ENCODE measurements around the gene COL3A1. TPM values are rescaled to one million over a fixed set of nuclear protein-coding genes. Genes with fewer than 3 reads are reported as not detected.

The COL3A1 gene
- total RNA-seq, 1 donor from 2014 or later, result not detected

DNA sequence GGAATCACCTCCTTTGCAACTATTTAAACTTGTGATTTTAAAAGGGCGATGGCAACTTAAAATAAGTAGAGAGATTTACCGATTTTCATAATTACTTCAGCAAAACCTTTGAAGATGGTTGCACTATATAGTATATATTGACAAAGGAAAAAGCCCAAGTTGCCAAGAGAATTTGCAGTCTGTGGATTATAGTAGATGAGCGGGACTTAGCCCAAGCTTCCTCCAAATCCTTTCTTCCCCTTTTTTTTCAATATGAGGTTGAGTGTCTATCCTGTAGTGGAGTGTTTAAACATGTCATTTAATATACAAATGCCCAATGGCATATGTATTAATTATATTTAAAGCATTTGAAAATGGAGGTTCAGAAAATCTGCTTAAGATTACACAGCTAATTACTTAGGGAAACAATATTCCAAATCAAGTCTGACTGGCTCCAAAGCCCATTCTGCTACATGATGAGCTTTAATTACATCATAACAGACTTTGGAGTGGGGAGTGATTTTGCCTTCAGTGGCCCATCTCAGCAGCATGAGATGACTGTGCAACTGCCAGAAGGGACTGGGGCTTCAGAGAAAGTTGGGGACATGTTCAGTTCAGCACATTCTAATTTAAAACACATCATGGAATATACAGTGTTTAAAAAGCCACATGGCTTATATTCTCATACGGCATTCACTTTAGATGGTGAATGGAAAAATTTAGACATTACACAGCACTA is 73.2 kb downstream of the COL3A1 start:
- Histone ChIP-seq H3K9ac (no peak overlapping the region), H3K79me2 (ENCODE audit: low read depth) (no peaks in the 10 kb centered on the region), H4K20me1 (ENCODE audit: low read depth) (no peaks in the 10 kb centered on the region), H3K27ac (no peak overlapping the region), H3K4me1 (no peaks in the 10 kb centered on the region), H3K9me3 (ENCODE audit: low read depth) (no peaks in the 10 kb centered on the region), H3K4me2 (no peak overlapping the region), H3K36me3 (no peaks in the 10 kb centered on the region), H2AFZ (replicated peaks) (no peak overlapping the region), H3K27me3 (no peaks in the 10 kb centered on the region), H3K4me3 (no peak overlapping the region), H3F3A (ENCODE audit: low read depth) (no peaks in the 10 kb centered on the region)
- Mint-ChIP-seq H3K27ac (no peak overlapping the region), H3K27me3 (ENCODE audit: insufficient read depth, low read depth) (no peaks in the 10 kb centered on the region), H3K4me3 (no peak overlapping the region), H3K9me3 (no peaks in the 10 kb centered on the region), H3K4me1 (no peaks in the 10 kb centered on the region), H3K36me3 (peaks cover 10% of the 10 kb centered on the region)
- TF ChIP-seq, protein P1, sequence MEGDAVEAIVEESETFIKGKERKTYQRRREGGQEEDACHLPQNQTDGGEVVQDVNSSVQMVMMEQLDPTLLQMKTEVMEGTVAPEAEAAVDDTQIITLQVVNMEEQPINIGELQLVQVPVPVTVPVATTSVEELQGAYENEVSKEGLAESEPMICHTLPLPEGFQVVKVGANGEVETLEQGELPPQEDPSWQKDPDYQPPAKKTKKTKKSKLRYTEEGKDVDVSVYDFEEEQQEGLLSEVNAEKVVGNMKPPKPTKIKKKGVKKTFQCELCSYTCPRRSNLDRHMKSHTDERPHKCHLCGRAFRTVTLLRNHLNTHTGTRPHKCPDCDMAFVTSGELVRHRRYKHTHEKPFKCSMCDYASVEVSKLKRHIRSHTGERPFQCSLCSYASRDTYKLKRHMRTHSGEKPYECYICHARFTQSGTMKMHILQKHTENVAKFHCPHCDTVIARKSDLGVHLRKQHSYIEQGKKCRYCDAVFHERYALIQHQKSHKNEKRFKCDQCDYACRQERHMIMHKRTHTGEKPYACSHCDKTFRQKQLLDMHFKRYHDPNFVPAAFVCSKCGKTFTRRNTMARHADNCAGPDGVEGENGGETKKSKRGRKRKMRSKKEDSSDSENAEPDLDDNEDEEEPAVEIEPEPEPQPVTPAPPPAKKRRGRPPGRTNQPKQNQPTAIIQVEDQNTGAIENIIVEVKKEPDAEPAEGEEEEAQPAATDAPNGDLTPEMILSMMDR (IDR thresholded peaks at IDR 0.05), result no peak
- TF ChIP-seq EZH2 (IDR thresholded peaks at IDR 0.05) (no peak), EZH2phosphoT487 (IDR thresholded peaks at IDR 0.05) (no peak)
- DNase-seq (ENCODE audit: low spot score), result no peak

DNA sequence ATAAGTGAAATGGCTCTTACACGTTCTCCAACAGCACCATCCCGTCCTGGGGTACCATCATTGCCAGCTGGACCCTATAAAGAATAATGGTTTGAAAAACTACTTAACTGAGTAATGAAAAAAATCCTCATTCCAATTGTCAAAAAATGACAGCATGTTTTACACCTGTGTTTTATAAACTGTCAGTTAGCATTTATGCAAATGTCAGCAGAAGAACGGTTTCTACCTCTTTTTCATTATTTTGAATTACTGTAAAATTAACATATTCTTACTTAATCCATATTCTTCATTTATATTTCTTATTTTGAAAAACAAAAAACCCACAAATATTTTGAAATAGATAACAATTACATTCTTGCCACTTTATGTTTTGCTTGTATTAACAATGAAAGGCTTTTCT is 74.0 kb downstream of the COL3A1 start:
- TF ChIP-seq, protein P1 (IDR thresholded peaks at IDR 0.05), result no peak
- no peak for TF ChIP-seq EZH2 (IDR thresholded peaks at IDR 0.05)
- TF ChIP-seq EZH2phosphoT487 (IDR thresholded peaks at IDR 0.05), result no peak
- Mint-ChIP-seq H3K27ac (no peak overlapping the region), H3K4me1 (no peaks in the 10 kb centered on the region), H3K4me3 (no peak overlapping the region), H3K27me3 (ENCODE audit: insufficient read depth, low read depth) (no peaks in the 10 kb centered on the region), H3K36me3 (peaks cover 10% of the 10 kb centered on the region), H3K9me3 (no peaks in the 10 kb centered on the region)
- Histone ChIP-seq H4K20me1 (ENCODE audit: low read depth) (no peaks in the 10 kb centered on the region), H2AFZ (replicated peaks) (no peak overlapping the region), H3K79me2 (ENCODE audit: low read depth) (no peaks in the 10 kb centered on the region), H3K27ac (no peak overlapping the region), H3K4me3 (no peak overlapping the region), H3K4me1 (no peaks in the 10 kb centered on the region), H3K36me3 (no peaks in the 10 kb centered on the region), H3K27me3 (no peaks in the 10 kb centered on the region), H3F3A (ENCODE audit: low read depth) (no peaks in the 10 kb centered on the region), H3K9me3 (ENCODE audit: low read depth) (no peaks in the 10 kb centered on the region), H3K9ac (no peak overlapping the region), H3K4me2 (no peak overlapping the region)
- no peak for DNase-seq (ENCODE audit: low spot score)

DNA sequence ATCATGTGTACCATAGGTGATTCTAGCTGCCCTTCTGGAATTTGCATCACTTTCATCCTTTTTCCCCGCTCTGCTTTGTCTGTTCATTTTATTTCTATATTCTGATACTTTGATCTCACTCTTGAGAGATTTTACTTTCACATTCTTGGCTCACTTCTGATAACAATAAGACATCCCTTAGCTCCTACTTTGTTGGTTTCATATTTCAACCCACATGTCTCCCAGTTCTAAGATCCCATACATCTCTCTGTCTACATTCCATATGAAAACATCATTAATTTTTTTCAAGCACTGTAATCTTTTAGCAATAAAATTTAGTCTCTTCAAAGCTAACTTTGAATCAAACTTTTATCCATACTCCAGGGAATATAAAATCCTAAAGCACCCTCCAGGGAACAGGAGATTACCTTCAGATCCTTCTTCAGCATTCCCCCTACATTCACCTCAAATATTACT is 75.6 kb downstream of the COL3A1 start:
- no peak for DNase-seq (ENCODE audit: low spot score)
- Histone ChIP-seq H3K4me2 (no peak overlapping the region), H2AFZ (replicated peaks) (no peak overlapping the region), H3K27me3 (no peaks in the 10 kb centered on the region), H3F3A (ENCODE audit: low read depth) (no peaks in the 10 kb centered on the region), H3K9ac (no peak overlapping the region), H3K36me3 (no peaks in the 10 kb centered on the region), H4K20me1 (ENCODE audit: low read depth) (no peaks in the 10 kb centered on the region), H3K4me3 (no peak overlapping the region), H3K4me1 (no peaks in the 10 kb centered on the region), H3K9me3 (ENCODE audit: low read depth) (no peaks in the 10 kb centered on the region), H3K27ac (no peak overlapping the region), H3K79me2 (ENCODE audit: low read depth) (no peaks in the 10 kb centered on the region)
- TF ChIP-seq, protein P1 (IDR thresholded peaks at IDR 0.05), result no peak
- TF ChIP-seq EZH2 (IDR thresholded peaks at IDR 0.05) (no peak), EZH2phosphoT487 (IDR thresholded peaks at IDR 0.05) (no peak)
- Mint-ChIP-seq H3K27me3 (ENCODE audit: insufficient read depth, low read depth) (no peaks in the 10 kb centered on the region), H3K4me3 (no peak overlapping the region), H3K27ac (no peak overlapping the region), H3K36me3 (peaks cover 10% of the 10 kb centered on the region), H3K9me3 (no peaks in the 10 kb centered on the region), H3K4me1 (no peaks in the 10 kb centered on the region)
